Choroid plexus epithelial cell (primary cell): Measurements from ENCODE around the gene KIRREL3.

Experiments
- DNase-seq: peaks from one replicate; pipeline ENCODE4 v3.0.0-alpha.2; 2010; ENCODE audit warnings: low read depth
- H3K4me3 ChIP-seq: 2 replicates; pipeline ENCODE4 v1.5.1; 2011; ENCODE audit warnings: low read depth, mild to moderate bottlenecking, control low read depth, low read length, moderate library complexity
- TF ChIP-seq, protein P1 (sequence below): conservative IDR thresholded peaks from 2 replicates; pipeline ENCODE4 v1.5.1; 2011; ENCODE audit warnings: low read depth, mild to moderate bottlenecking, control low read depth, inconsistent platforms, low read length, moderate library complexity

Gene KIRREL3

DNA sequence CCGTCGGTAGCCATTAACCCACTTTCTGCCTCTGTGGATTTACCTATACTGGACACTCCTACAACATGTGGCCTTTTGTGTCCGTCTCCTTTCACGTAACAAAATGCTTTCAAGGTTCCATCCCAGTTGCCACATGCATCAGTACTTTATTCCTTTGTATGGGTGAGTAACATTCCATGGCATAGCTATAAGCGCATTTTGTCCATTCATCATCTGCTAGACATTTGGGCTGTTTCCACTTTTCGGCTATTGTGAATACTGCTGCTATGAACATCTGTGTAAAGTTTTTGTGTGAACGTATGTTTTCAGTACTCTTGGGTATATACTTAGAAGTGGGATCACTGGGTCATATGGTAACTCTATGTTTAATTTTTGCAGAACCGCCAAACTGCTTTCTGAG lies 387.9 kb downstream of the KIRREL3 start:
- DNase-seq, result no peak
- H3K4me3 ChIP-seq, result no peak overlapping the region
- TF ChIP-seq, protein P1, sequence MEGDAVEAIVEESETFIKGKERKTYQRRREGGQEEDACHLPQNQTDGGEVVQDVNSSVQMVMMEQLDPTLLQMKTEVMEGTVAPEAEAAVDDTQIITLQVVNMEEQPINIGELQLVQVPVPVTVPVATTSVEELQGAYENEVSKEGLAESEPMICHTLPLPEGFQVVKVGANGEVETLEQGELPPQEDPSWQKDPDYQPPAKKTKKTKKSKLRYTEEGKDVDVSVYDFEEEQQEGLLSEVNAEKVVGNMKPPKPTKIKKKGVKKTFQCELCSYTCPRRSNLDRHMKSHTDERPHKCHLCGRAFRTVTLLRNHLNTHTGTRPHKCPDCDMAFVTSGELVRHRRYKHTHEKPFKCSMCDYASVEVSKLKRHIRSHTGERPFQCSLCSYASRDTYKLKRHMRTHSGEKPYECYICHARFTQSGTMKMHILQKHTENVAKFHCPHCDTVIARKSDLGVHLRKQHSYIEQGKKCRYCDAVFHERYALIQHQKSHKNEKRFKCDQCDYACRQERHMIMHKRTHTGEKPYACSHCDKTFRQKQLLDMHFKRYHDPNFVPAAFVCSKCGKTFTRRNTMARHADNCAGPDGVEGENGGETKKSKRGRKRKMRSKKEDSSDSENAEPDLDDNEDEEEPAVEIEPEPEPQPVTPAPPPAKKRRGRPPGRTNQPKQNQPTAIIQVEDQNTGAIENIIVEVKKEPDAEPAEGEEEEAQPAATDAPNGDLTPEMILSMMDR, result no peak

DNA sequence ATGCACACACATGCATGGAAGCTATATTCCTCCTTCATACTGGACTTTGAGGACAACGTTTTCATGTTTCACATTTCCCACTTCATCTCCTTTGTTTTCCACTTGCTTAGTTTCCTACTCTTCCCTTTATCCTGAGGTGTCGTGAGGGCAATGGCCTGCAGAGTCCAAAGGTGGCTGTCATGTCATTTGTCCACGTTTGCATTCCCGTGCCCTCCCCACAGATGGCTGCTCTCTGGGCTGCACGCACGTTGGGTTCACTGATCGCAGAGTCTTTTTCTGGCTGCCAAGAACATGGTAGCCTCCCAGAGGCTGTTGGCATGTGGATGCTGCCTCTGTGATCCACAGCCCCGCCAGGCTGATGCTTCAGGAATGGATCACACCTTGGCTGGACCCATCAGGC lies 389.1 kb downstream of the KIRREL3 start:
- H3K4me3 ChIP-seq, result no peak overlapping the region
- TF ChIP-seq, protein P1, result no peak
- no peak for DNase-seq

DNA sequence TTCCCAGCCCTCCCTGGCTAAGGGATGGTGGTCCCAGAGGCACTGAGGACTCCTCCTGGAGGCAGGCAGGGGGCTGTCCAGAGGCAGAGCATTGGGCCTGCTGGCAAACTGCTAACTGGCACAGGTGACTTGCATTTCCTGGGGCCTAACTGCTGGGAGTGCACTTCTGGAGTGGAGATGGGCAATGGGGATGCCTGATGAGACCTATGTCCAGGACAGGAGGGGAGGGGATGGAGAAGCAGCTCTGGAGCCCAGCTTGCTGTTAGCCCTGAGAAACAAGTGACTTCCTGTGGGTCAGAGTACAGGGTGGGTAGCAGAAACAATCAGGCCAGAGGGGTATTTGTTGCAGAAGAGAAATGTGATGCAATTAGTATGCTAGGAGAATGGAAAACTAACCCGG lies 391.9 kb downstream of the KIRREL3 start:
- TF ChIP-seq, protein P1, result no peak
- H3K4me3 ChIP-seq, result no peak overlapping the region
- DNase-seq, result no peak

DNA sequence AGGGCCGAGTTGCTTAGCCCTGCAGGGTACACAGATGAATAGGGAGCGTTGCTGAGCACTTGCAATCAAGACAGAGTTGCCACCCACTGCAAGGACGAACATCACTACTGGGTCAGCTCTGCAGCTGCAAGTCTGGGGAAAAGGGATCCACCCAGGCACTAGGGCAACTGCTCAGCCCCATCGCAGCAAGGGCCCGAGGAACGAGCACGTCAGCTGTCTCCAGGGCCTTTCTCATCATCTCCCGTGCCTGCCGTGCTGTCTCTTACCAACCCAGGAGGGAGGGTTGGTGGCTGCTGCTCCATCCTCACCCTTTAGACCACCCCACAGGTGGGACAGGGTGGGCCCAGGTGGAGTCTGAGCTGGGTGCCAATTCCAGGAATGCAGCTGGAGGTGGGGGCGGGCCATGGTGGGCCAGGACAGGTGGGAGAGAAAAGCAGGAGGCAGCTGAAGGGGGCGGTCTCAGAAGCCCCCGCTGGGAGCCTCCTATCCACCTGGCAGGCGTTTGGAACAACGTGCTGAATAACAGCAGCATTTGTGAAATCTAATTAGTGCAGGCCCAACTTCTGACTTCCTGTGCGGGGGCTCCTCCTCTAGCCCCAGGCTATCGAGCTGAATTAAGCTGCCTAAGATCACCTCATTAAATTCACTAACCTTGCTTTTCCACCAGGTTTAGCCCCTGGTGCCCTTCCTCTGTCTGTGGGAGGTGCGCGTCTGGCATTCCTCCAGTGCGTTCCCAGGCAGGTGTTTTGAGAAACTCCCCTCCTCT lies 392.6 kb downstream of the KIRREL3 start:
- no peak overlapping the region for H3K4me3 ChIP-seq
- TF ChIP-seq, protein P1, result no peak
- no peak for DNase-seq

DNA sequence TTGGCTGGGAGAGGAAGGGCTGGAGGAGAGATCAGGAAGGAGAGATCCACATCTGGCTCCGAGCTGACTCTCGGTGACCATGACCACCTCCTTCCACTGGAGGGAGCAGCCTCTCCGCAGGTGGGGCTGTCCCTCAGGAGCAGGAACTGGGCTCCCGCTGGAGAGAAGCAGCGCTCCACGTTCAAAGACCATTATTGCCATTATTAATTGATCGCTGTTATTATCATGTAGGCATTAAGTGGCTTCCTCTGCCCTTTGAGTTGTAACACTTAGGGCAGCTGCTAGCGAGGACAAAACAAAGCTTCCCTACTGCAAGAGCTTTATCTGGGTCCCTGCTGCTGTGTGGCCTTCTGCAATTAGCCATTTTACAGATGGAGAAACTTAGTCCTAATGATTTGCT lies 393.2 kb downstream of the KIRREL3 start:
- peak; percentile 61 for DNase-seq
- no peak overlapping the region for H3K4me3 ChIP-seq
- TF ChIP-seq, protein P1, result peak; percentile 82

DNA sequence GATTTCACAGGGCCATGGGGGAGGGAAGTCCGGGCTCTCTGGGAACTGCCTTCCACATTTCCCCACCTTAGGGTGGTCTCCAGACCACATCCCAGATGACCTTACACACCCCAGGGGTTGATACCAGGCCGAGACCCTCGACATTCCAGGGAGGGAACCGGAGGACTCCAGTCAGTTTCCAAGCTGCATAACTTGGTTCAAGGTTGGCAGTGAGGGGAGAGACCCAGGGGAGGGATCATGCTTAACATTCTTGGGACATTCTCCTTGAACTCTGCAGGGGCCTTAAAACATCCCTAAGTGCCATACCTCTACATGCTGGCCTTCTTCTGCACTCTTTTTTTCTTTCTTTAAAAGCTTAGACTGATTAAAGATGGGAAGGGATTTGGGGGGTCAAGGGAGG lies 394.1 kb downstream of the KIRREL3 start:
- TF ChIP-seq, protein P1, result no peak
- DNase-seq, result no peak

DNA sequence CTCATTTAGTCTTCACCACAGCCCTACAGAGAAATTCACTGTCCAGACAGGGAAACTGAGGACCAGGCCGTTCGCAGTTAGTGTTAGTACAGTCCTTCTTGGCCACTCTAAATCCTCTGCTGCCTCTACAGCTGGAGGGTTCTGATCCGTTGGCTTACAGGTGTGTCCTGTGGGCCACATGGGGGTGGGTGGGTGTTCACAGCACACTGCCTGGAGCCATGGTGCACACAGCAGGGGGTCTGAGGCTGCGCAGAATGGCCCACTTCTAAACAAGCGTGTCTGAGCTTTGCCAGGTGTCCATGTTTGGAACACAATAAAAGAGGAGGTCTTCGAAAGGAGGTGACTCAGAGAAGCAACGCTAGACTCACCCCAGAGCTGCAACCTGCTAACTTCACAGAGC lies 396.1 kb downstream of the KIRREL3 start:
- no peak overlapping the region for H3K4me3 ChIP-seq
- no peak for DNase-seq
- TF ChIP-seq, protein P1, result no peak

More for the DNA sequence above, 394.1 kb downstream of the KIRREL3 start:
- no peak overlapping the region for H3K4me3 ChIP-seq
